Mesothelial cell of epicardium (in vitro differentiated cells): Measurements from ENCODE around the gene POLA2. TPM values are rescaled to one million over a fixed set of nuclear protein-coding genes. Genes with fewer than 3 reads are reported as not detected.

Source experiments
- DNase-seq, 2 experiments: peaks; one replicate each; pipeline ENCODE4 v3.0.0; 2021; ENCODE audit warnings: low spot score in 2 of 2; ENCODE audit not compliant: unreplicated experiment in 2 of 2
- H3K27ac Mint-ChIP-seq: 2 replicates; pipeline ENCODE4 v1.8.0; 2021; ENCODE audit warnings: mixed read lengths
- H3K27me3 Mint-ChIP-seq: 2 replicates; pipeline ENCODE4 v1.8.0; 2021; ENCODE audit warnings: low read depth, mixed read lengths
- H3K36me3 Mint-ChIP-seq: 2 replicates; pipeline ENCODE4 v1.8.0; 2021; ENCODE audit warnings: mixed read lengths
- H3K4me1 Mint-ChIP-seq: 2 replicates; pipeline ENCODE4 v1.8.0; 2021; ENCODE audit warnings: mixed read lengths
- H3K4me3 Mint-ChIP-seq: 2 replicates; pipeline ENCODE4 v1.8.0; 2021; ENCODE audit warnings: mild to moderate bottlenecking, moderate library complexity, mixed read lengths
- H3K9me3 Mint-ChIP-seq: 2 replicates; pipeline ENCODE4 v1.8.0; 2021; ENCODE audit warnings: mixed read lengths
- CTCF ChIP-seq: fragments of 200-600 bp; sonication (generic); IDR thresholded peaks from one replicate; pipeline ENCODE4 v1.5.0; 2021; ENCODE audit warnings: antibody characterized with exemption; ENCODE audit not compliant: unreplicated experiment
- total RNA-seq: library from RNA; stranded (reverse); gene quantifications from 3 replicates; pipeline ENCODE4 v1.2.1, GENCODE V29; 2021

Gene POLA2
- total RNA-seq, 1 donor from 2014 or later, result 16.1 TPM

GRCh38 chr11:65280646-65281045 lies 18.9 kb downstream of the POLA2 start:
- Mint-ChIP-seq H3K9me3 (no peaks in the 10 kb centered on the region), H3K36me3 (peaks cover 12% of the 10 kb centered on the region)
- no peak for TF ChIP-seq CTCF

GRCh38 chr11:65286686-65287085 lies 24.9 kb downstream of the POLA2 start:
- no peak for DNase-seq
- no peak for TF ChIP-seq CTCF
- no peak overlapping the region for H3K27ac Mint-ChIP-seq
- H3K4me3 Mint-ChIP-seq, result no peak overlapping the region
- H3K36me3 Mint-ChIP-seq, result peaks cover 25% of the 10 kb centered on the region
- no peaks in the 10 kb centered on the region for H3K27me3 Mint-ChIP-seq
- peaks cover 15% of the 10 kb centered on the region for H3K4me1 Mint-ChIP-seq
- no peaks in the 10 kb centered on the region for H3K9me3 Mint-ChIP-seq

More at GRCh38 chr11:65280646-65281045, 18.9 kb downstream of the POLA2 start:
- DNase-seq, result no peak
- H3K27me3 Mint-ChIP-seq, result no peaks in the 10 kb centered on the region
- peaks cover 28% of the 10 kb centered on the region for H3K4me1 Mint-ChIP-seq
- no peak overlapping the region for H3K4me3 Mint-ChIP-seq
- H3K27ac Mint-ChIP-seq, result no peak overlapping the region

GRCh38 chr11:65287601-65288000 lies 25.8 kb downstream of the POLA2 start:
- Mint-ChIP-seq H3K36me3 (peaks cover 18% of the 10 kb centered on the region), H3K27ac (no peak overlapping the region), H3K4me1 (peaks cover 23% of the 10 kb centered on the region), H3K4me3 (no peak overlapping the region), H3K9me3 (no peaks in the 10 kb centered on the region), H3K27me3 (no peaks in the 10 kb centered on the region)
- no peak for TF ChIP-seq CTCF
- no peak for DNase-seq

GRCh38 chr11:65288706-65289536 lies 27.2 kb downstream of the POLA2 start:
- H3K9me3 Mint-ChIP-seq, result no peaks in the 10 kb centered on the region
- TF ChIP-seq CTCF, result no peak
- DNase-seq, result no peak
- H3K27me3 Mint-ChIP-seq, result no peaks in the 10 kb centered on the region
- peak overlapping the region; percentile 55 for H3K27ac Mint-ChIP-seq
- H3K4me3 Mint-ChIP-seq, result no peak overlapping the region
- H3K4me1 Mint-ChIP-seq, result peaks cover 34% of the 10 kb centered on the region
- H3K36me3 Mint-ChIP-seq, result peaks cover 20% of the 10 kb centered on the region

GRCh38 chr11:65290448-65291165 lies 28.8 kb downstream of the POLA2 start:
- Mint-ChIP-seq H3K27ac (peak overlapping the region; percentile 97), H3K36me3 (peaks cover 22% of the 10 kb centered on the region)

More at GRCh38 chr11:65290448-65291165, 28.8 kb downstream of the POLA2 start:
- peaks cover 39% of the 10 kb centered on the region for H3K4me1 Mint-ChIP-seq
- H3K27me3 Mint-ChIP-seq, result no peaks in the 10 kb centered on the region
- no peak overlapping the region for H3K4me3 Mint-ChIP-seq
- TF ChIP-seq CTCF, result no peak
- no peak for DNase-seq
- H3K9me3 Mint-ChIP-seq, result no peaks in the 10 kb centered on the region
